Measurements from ENCODE around the gene DLGAP1.

DNA sequence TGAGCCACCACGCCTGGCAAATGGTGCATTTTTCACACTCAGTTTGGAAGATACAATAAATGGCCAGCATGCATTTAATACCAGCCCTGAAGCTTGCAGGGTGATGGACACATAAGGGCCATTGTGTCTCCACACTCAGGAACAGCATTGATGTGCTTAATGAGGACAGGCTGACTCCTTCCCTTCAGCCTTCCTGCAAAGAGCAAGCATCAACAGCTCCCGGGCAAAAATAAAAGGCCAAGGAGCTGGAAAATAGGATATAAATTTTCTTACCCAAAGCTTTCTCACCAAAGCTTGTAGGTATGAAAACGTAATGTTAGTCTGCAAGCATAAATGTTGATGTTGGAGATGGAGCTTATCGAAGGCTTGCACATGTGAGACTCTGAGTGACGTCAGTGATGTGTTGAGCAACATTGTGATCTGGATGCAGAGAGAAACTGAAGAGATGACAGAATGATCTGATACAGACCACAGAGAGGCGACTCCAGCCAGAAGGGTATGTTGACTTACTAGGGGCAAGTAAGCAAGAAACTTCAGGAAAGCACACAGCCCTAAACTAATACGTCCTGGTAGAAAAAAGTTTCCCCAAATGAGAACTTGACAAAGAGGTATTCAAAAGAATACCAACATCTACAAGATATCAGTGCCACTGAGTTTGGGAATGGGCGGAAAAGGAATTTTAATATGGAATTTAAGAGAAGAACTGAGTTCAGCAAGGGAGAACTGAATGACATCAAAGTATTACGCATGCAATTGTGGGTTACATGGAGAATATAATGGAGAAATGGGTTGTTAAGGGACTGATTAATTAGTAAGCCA is 748.6 kb downstream of the DLGAP1 start:
- no peak for TF ChIP-seq POLR2AphosphoS5 (IDR thresholded peaks at IDR 0.05; ENCODE audit: low read length)
- TF ChIP-seq, protein P1, sequence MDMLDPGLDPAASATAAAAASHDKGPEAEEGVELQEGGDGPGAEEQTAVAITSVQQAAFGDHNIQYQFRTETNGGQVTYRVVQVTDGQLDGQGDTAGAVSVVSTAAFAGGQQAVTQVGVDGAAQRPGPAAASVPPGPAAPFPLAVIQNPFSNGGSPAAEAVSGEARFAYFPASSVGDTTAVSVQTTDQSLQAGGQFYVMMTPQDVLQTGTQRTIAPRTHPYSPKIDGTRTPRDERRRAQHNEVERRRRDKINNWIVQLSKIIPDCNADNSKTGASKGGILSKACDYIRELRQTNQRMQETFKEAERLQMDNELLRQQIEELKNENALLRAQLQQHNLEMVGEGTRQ (IDR thresholded peaks at IDR 0.05; ENCODE audit: borderline replicate concordance, low read depth, low read length): no peak
